ENCODE data around the gene HIVEP2.

HIVEP2 gene

DNA sequence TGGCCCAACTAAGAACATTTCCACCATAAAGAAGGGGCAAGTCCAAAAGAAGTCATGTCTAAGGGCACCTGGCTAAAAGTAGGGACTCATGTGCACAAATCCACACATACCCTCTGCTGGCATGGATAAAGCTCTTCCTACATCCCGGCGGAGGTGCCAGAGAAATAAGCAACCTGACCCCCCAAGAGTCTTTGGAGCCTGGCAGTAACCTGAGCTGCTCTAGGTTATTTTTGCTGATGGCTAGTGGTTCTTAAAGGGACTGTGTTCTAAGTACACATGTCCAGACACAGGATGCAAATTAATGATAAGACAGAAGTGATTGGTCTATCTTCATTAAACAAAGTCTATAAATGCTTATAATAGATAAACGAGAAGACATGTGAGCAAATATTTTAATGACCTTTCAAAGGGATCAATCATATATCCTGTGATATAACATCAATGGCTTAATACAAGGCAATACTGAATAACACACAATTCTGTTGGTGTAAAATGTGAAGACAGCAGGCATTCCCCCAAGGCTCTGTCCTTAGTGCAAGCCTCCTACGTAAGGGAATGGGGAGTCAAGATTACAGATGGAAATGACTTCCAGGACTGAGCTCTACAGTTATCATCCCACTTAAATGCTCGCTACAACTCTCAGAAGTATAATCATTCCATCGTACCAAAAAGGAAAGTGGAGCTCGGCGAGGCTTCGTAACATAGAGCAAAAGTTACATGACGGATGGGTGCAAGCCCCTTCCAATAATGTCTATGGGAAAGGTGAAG, 52.5 kb downstream of the HIVEP2 start:
- DNase-seq (ENCODE audit: low spot score), result no peak

DNA sequence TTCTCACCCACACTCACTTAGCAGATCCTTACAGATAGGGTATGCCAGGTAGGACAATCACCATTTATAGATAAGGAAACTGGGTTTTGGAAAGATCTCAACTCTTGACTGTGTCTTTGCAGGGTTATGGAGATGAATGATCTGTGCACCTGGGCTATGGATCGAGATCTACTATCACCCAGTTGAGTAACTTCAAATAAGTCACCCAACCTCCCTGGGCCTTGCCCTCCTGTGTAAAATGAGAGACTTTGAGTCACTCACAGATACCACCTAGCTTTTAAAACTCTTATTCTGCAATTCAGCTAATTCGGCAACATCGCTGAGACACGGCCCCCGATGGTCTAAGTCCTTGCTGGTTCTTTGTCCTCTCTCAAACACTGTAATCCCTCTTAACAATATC, 53.5 kb downstream of the HIVEP2 start:
- DNase-seq (ENCODE audit: low spot score), result no peak

DNA sequence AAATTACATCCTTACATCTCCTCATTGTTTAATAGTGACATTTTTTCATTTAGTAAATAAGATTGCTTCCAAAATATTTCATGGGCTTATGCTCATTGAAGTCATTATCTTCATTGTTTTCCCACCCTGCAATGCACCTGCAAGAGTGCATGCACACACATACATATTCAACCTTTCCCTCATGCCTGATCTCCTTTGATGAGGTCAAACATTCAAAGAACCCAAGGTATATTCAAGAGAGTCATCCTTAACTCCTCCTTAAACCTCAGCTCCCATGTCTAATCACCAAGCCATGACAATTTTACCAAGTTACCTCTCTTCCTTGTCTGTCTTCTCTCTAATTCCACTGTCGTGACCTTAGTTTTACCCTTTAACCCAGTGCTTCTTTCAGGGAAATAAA, 56.5 kb downstream of the HIVEP2 start:
- no peak for DNase-seq (ENCODE audit: low spot score)

DNA sequence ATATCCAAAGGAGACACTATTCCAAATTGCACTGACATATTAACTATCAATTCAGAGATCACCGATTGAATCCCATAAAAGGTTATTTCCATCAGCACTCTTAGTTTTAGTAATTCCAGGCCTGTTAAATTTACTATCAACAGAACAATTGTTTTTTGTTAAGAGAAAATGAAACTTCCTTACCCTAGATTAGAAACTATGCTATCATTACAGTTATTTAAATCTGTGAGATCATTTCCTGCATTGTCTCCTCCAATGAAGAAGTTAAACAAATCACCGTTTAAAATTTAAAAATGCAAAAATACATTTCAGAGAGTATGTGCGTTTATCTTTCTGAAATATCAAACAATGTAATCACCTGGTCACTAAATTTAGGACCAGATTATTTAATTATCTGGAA, 57.5 kb downstream of the HIVEP2 start:
- DNase-seq (ENCODE audit: low spot score), result no peak

DNA sequence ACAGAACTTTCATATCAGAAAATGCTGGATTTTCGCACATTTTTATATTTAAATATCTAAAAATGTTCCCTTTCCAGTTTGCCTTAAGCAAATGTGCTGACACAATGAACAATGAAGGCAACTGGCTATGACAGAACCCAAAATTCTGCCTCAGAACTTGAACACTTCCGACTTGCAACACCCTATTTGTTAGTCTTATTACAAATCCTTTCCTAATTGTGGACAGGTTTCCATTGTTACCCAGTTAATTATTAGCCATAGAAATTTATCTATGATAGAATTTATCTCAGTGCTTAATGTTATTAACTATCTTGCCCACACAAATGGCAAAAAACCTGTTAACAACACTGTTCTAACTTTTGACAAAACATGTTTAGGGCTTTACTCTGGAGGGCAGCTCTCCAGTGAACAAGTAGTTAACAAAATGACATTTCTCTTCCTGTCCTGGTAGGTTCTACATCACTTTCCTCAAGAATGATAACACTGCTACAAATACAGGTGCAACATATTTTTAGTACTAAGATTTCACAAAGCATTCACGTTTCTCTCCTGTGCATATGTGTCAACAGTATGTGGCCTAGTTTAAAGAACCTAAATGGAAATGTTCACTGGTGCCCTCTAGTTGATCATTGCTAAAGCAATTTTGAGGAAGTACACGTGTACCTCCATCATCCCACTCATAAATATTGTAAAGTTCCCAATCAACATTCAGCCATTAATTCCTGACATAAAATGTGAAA, 58.4 kb downstream of the HIVEP2 start:
- no peak for DNase-seq (ENCODE audit: low spot score)

DNA sequence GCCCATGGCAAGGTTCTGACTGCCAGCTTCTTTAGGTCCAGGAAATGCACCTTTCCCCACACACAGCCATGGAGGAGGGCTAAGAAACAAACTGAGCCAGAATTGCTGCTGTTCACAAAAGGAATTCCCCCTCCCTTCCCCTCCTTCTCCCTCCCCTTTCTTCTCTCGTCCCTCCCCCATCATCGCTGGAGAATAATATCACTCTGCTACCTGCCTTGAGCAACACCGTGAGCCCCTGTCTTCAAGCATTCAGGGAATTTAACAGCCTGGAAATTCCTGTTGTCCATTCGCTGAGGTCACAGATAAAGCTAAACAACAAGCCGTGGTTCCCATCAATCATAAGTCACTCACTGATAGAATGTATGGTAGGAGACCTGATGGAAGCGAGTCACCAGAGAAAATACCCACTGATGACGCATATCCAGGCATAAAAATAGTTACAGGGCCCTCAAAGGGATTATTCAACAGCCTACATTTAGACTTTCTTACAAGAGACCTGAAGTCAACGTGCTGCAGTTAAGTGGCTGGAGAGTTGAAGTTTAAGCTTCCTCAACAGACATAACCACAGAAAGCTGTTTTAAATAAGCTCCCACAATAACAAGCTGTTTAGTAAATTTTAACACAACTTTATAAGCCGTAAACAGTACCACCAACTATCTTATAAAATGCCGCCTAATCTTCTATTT, 59.7 kb downstream of the HIVEP2 start:
- peak; percentile 64 for DNase-seq (ENCODE audit: low spot score)

DNA sequence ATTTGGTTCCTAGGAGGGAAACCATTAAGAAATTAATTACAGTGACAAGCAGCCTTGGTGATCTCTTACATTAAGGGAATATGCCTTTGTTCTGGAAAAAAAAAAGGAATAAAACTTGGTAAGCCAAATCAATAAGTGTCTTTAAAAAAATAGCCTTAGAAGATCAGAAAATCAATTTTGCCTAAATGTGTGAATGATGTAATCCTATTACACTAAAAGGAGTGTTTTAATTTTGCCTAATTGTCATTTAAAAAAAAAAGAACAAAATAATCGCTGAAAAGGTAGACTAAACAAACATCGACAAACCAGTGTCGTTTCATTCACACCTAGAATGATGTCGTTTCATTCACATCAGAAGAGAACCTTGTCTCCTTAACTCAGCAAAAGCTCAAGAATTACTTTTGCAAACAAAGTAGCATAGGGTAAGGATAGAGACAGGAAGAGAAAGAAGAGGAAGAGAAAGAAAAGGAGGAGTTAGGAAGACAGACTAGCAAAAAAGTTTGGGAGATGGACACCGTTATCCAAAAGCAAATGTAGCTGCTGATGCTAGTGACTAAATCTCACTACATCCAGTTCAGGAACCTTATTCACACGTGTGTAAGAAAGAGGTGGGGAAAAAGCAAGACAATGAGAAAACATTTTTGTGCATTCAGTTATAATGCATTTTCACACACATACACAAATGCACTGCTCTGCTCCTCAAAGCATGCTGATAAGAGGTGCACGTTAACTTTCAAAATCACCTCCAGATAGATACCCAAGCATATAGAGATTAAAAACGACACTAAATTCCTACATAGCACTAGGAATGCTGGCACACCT, 60.6 kb downstream of the HIVEP2 start:
- no peak for DNase-seq (ENCODE audit: low spot score)

DNA sequence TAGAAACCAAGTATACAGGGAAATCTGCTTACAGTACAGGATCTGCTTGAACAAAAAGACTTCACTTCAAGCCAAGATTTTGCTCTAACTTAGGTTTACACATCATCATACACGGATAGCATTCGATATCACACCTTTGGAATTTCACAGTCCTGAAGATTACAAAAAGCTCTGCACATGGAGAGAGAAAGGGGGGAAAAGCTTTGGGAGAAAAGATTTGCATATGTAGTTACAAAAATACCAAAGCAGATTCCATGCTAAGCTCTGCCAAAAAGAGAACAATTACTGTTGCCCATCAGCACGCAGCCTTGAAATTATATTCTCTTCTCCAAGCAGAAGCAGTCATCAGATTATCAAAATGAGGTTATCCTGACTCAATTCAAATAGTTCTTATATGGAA, 62.0 kb downstream of the HIVEP2 start:
- DNase-seq (ENCODE audit: low spot score), result peak; percentile 26

DNA sequence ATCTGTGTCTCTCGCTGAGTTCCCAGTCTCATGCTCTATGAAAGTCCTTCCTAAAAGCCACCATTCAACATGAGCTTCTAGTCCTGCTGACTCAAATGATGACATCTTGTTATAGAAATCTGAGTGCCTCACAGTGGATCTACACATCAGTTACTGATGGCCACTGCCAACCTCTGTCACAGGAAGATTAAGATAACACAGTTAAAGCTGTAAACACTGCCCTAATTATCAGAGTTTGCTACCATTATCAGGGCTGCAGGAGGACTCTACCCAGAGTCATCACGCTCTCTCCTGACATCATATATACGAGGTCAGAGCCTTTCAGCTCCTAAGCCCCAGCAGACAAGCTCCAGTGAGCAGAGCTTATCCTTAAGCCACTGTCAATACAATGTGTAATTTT, 63.2 kb downstream of the HIVEP2 start:
- DNase-seq (ENCODE audit: low spot score), result no peak

DNA sequence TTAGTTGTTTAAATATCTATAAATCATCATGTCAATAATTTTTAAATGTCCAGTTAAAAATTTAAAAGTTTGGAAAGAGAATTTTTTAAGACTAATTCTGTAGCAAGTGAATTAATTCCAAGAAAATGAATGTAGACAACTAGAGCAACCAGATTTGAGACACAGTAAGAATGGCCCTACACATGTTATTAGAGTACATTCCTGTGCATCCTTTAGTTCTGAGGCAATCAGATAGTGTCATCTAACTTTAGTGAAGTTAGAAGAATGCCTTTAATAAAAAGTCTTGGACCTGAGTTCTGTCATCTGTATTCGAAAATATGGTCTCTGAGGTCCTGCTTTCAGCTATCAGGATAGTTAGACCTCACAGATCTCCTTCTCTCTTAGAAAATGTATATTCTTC, 63.7 kb downstream of the HIVEP2 start:
- no peak for DNase-seq (ENCODE audit: low spot score)

DNA sequence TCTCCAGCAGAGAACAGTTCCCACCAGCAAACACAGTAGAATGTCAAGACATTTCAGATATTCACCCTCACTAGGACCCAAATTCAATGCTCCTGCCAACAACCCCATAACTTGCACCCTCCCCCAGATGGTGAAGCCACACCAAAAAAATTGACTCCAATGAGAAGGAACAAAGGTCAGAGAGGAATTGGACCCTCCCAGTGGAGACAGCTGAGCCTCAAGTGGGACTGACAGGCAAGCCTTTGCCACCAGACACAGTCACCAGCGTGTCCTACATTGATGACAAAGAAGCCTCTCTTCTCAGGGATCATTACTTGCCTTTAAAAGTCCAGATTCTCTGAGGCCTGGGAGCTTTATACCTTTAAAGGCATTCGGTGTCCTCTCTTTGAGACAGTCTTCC, 64.8 kb downstream of the HIVEP2 start:
- no peak for DNase-seq (ENCODE audit: low spot score)

DNA sequence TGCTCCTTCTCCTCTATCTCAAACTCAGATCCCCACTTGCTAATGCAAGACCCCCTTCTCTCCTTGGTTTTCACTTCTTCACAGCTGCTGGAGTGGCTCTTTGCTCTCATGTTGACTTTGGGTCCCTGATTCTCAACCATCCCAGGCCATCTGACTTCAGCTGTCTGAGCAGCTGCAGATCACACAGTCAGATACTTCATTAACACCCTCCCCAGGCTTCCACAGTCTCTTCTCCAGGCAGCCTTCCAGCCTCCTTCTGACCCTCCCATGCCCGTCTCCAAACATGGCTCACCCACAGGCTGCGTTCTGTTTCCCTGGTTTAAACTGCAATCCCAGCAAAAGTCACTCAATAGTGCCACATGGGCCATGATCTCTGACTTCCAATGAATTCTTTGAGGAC, 65.4 kb downstream of the HIVEP2 start:
- DNase-seq (ENCODE audit: low spot score), result no peak

DNA sequence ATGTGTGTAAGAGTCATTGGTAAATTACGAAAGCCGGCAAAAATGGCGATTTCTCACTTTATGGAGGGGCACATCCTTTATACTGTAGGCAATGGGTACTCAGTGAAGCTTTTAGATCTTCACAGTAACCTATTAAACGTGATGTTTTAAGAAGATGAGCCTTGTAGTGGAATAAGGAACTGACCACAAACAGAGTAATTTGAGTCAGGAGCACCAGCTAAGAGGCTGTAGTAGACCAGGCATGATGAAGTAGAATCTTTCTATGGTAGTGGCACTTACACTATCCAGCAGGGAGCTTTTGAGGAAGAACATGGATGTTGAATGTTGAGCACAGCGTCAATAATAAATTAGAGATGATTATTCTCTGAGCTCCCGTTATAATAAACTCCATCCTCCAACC, 65.9 kb downstream of the HIVEP2 start:
- DNase-seq (ENCODE audit: low spot score), result no peak

DNA sequence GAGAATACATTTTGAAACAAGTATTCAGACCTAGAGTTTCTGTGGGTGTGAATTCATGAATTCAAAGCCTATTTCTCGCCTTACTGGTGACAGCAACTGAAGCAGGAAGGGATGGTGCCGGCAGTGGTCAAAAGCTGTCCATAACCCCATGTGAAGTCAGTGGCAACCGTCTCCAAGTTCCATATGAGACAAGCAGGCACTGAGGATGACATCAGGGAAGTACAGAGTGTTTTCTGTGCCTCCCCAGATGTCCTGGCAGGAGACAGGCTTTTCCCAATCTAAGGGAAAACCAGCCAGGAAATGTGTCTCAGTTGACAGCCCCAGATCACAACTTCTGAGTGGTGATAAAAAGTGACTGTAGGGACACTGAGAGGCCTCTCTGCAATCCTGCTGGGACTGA, 66.6 kb downstream of the HIVEP2 start:
- DNase-seq (ENCODE audit: low spot score), result peak; percentile 35

DNA sequence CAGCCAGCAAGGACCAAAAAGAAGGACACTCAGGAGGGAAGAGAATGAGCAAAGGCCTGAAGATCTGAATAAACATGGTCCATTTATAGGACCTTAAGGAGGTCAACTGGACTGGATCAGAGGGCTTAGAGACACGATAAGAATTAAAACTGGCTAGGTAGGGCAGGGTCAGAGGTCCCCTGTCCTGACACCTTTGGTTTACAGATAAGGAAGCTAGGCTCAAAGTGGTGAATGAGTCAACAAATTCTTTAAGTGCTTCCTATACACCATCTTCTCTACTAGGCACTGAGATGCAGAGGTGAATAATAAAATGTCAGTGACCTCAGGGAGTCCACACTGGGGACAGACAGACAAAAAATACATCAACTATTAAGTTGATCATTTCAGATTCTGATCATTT, 70.3 kb downstream of the HIVEP2 start:
- no peak for DNase-seq (ENCODE audit: low spot score)

DNA sequence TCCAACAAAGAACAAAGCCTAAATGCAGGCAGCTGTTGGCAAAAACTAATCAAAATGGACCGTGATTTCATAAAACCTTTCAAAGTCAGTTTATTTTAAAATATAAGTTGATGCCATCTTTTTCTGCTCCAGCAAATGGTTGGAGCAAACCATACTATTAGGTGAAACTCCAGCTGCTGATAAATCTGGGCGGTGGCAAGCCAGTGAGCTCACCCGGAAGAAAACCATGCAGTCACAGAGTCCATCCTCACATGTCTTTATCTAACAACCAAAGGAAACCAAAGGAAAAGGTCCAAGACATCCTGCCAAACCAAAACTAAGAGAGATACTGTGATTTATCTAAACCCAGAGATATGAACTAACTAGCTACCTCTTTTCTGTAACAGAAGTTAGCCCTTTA, 72.6 kb downstream of the HIVEP2 start:
- peak; percentile 19 for DNase-seq (ENCODE audit: low spot score)

DNA sequence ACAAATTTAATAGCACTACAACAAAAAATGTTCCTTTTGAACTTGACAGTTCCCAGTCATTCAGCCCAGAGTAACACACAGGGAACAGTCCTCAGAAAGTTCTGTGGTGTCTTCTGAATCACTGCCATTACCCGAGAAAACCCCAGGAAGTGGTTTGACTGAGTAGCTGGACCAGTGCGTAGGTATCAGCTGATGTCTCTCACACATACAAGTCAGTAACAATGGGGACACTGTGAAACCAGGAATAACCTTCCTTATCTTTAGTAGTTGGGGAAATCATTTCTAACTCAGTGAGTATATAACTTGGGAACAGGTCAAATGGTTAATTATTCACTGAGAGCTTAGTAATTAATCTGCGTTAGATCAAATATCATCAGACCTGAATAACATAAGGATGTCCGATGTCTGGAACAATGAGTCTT, 73.1 kb downstream of the HIVEP2 start:
- peak; percentile 84 for DNase-seq (ENCODE audit: low spot score)

DNA sequence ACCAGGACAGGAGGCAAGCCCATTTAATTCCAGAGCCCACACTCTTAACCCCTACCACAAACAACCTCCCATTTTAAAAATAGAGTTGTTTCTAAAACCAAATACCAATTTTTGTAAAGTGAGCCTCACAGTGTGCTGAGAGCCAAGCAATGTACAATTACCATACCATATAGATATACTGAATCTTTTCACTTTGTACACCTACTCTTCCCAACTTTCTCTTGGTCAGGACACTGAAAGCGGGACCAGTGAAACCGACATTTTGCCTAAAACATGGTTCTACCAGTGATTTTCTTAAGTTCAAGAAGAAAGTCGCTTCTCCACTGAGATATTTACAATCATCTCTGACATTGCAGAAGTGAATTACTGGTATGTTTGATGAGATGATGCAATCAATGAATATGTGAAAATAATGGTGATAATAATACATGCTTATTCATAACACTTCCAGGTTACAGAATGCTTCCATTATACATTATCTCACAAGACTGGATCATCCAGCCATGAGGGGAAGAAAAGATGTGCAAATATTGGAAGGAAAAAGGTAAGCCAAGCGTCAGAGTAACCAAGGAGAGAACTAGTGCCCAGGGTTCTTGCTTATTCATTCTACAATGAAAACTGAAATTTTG, 74.1 kb downstream of the HIVEP2 start:
- no peak for DNase-seq (ENCODE audit: low spot score)

DNA sequence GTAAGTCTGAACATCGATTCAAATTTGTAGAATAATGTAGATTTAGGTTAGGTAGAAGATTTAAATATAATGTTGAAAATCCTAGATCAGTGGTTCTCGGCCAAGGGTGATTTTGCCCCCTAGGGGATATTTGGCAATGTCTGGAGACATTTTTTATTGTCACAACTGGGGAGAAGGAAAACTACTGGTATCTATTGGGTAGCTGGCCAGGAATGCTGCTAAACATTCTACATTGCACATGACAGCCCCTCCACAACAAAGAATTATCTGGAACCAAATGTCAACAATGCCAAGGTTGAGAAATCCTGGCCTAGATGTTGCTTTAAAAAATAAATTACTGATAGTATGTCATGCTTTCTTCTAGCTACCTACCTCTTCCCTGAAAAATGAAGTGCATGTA, 76.1 kb downstream of the HIVEP2 start:
- DNase-seq (ENCODE audit: low spot score), result no peak

DNA sequence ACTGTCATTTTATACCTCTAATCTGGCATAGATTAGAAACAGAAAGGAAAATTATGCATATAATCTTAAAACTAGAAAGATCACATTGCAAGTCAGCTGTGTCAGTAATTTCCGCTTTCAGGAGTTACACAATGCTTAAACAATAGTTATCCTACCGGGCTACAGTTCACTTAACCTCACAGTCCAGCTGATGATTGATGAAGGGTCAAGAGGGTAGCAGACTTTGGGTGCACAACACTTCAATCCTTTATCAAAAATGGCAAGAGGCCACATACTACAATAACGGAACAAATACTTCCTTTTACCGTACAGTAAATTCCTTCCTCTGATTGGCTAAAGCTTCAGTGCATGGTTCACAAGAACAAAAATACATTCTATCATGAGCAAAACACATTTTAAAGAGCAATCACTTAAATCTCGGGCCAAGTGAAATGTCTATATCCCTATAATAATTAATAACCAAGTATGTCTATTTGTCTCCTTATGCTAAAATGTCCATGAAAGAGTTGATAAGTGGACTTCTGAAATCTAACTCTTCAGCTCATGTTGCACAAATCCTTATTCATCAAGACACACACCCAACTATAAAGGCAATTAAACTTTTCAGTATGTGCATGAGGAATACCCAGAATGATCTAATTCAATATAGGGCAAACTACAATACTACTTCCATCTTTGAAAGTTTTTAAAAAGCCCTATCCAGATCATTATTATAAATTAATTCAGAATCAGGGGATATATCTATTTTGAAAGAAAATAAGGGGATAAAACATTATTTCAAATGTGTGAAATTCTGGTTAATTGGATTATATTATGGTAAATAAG, 76.8 kb downstream of the HIVEP2 start:
- DNase-seq (ENCODE audit: low spot score), result no peak

DNA sequence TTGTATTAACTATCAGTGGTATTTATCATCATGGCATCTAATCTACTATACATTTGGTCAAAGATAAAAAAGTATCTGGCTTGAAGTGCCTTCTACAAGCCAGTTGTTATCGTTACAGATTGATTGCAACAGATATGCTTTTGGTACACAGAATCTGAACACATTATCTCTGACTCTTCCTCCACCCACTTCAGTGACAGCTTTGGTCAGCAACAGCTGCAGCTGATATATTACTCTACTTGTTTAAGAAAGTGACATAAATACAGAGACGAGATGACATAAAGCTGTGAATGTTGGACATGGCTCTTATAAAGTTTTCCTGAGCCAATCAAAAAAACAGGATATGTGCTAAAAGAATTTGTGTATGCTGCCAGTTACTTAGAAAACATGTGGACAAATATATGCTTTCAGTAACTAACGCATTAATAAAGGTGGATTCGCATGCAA, 77.6 kb downstream of the HIVEP2 start:
- no peak for DNase-seq (ENCODE audit: low spot score)

Measured in AG20443 (cell line).